Stimulated activated CD8-positive, alpha-beta memory T cell treated with anti-CD3 and anti-CD28 coated beads, Interleukin-12 subunit alpha, Interleukin-12 subunit beta, amount 100 ng/mL, for 4 hours (primary cell): ENCODE data around the gene RXRB.

Experiments
- DNase-seq: peaks from one replicate; pipeline ENCODE4 v3.0.0-alpha.2; 2020; ENCODE audit warnings: low read depth

RXRB gene

DNA sequence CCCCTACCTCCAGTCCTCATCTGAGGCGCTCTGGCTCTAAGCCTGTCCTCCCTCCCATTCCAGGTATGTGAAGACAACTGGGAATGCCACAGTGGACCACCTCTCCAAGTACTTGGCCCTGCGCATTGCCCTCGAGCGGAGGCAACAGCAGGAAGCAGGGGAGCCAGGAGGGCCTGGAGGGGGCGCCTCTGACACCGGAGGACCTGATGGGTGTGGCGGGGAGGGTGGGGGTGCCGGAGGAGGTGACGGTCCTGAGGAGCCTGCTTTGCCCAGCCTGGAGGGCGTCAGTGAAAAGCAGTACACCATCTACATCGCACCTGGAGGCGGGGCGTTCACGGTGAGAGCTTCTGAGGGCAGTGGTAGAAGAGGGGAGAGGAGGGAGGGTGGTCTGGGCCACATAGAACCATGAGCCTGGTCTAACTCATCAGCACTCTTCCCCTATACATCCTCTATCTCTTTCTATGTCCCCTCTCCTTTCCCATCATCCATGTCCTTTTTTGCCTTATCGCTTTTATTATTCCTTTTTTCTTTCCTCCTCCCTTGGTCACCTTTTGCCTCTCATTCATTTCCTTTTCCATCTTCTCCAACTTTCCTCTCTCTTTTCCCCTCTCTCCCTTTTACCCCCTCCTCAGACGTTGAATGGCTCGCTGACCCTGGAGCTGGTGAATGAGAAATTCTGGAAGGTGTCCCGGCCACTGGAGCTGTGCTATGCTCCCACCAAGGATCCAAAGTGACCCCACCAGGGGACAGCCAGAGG lies 11.4 kb upstream of the RXRB start:
- DNase-seq = no peak

DNA sequence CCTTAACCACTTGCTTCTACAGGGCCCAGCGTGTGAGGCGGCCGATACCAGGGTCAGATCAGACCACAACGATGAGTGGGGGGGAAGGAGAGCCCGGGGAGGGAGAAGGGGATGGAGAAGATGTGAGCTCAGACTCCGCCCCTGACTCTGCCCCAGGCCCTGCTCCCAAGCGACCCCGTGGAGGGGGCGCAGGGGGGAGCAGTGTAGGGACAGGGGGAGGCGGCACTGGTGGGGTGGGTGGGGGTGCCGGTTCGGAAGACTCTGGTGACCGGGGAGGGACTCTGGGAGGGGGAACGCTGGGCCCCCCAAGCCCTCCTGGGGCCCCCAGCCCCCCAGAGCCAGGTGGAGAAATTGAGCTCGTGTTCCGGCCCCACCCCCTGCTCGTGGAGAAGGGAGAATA lies 10.7 kb upstream of the RXRB start:
- no peak for DNase-seq

DNA sequence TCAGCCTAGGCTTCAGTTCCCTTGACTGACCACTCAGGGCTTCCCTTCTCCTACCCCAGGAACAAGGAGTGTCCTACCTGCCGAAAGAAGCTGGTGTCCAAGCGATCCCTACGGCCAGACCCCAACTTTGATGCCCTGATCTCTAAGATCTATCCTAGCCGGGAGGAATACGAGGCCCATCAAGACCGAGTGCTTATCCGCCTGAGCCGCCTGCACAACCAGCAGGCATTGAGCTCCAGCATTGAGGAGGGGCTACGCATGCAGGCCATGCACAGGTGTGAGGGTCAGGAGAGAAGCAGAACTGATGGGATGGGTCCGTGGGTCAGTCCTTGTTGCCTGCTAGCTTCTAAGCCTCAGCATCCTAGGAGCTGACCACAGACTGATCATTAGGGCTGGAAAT lies 9.4 kb upstream of the RXRB start:
- DNase-seq = no peak

DNA sequence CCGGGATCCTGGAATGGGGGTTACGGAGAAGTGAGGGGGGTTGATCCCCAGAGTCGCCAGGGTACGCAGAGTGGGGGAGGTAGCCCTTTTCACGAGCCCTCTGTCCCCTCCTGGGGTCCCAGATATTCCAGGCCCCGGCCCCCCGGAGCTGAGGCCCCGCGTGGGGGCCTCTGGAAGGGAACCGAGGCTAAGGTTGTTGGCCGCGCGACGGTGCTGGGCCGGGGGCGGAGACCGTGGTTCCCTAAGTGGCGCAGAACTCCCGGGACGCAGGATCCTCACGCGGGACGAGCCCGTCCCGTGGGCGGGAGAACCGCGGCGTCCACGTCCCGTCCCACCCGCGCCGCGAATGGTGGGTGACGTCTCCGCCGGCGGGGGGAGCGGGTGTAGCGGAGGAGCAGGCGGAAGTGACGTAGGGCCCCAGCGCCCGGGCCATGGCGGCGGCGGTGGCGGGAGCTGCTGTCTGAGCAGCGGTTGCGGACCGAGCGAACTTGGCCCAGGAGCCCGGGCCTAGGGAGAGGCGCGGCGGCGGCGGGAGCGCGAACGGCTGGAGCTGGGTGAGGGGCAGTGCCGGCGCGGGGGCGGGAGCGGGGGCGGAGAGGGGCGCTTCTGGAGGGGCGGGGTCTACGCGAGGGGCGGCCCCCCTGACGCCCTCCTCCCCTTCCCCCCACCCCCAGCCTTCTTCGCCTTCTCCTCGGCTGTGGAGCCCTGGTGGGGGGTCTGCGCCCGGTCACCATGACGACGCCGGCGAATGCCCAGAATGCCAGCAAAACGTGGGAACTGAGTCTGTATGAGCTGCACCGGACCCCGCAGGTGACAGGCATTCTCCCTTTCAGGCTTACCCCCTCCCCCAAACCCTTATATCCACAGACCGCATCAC lies 7.9 kb upstream of the RXRB start, which contains the start of gene RING1:
RING1 (plus strand) TSS at position 410 of the 877 bp plus-strand sequence; CDS start at position 733, 323 bp downstream.
- DNase-seq = peak; percentile 83

DNA sequence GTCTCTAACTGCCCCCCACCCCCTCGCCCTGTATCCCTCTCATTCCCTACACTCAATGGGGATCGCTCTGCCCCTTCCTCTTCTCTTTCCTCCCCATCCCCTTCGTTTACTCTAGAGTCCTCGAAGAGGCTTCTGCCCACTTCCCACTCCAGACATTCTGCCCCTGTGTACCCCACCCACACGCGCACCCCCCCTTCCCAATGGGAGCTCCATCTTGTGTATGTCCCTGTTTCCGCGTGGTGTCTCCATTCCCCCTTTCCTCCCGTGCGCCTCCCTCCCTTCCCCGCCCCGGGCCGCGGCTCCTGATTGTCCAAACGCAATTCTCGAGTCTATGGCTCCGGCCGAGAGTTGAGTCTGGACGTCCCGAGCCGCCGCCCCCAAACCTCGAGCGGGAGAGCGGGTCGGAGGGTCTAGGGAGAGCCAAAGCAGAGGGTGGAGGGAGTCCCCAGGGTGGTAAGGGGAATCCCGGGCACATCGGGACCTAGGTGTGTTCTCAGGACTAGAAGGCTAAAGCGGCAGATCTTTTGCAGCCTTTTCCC lies 7.2 kb upstream of the RXRB start:
- no peak for DNase-seq

DNA sequence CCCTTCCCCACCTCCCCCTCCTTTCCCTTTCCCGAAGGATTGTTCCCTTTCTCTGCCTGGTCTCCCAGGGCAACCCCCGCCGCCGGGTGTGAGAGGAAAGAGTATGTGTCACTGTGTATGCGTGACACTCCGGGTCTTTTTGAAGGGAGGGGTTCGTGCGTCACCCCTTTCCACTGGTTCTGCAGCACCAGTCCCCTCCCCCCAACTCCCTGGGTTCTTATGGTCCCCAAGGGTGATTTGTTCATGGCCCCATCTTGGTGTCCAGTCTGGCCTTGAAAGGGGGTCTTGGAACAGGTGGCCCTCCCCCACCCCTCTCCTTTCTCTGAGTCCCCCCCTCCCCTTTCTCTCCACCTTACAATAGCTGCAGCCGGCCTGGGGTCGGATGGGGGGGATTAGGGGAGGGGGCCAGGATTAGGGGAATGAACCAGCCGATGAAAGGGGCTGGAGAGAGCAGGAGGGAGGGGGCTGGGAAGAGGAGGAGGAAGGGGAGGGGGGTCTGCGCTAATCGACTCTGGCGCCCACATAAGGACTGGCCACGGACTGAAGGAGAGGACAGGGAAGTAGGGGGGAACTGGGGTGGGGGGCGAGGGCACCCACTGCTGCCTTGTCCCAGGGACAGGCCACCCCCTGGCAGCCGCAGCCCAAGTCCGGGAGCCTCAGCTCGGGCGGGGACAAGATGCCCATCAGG lies 6.5 kb upstream of the RXRB start:
- no peak for DNase-seq

DNA sequence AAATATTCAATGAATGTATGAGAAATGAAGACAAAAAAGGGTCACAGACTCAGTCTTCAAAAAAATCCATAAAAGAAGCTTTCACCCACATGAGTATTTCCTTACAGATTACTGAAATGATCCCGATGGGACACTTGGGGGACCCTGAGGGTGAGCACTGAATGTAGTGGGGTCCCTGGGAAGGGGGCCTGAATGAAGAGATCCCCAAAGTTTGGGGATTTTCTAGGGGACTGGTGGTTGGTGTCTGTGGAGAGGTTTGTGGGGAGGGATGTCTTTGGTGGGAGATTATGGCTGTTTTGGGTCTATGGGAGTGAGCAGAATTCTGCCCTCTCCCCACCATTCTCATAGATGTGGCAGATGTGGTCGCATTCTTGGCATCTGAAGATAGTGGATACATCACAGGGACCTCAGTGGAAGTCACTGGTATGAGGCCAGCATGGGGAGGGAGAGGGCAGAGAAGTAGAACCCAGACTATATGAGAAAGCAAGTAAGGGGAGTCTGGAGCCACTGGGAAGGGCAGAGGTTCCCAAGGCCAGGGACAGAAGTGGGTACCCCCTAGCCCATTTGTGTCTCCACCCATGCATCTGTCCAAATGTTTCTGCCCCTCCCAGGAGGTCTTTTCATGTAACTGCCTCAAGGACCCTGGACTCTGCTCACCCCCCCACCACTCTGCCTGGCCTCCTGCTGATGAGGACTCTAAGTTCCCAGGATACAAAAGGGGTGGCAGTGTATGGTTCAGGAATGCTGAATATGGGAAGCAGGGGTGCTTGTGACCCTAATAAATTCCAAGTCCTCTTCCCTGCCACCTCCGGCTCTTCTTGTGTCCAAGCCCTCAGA lies 5.8 kb upstream of the RXRB start:
- DNase-seq = no peak

DNA sequence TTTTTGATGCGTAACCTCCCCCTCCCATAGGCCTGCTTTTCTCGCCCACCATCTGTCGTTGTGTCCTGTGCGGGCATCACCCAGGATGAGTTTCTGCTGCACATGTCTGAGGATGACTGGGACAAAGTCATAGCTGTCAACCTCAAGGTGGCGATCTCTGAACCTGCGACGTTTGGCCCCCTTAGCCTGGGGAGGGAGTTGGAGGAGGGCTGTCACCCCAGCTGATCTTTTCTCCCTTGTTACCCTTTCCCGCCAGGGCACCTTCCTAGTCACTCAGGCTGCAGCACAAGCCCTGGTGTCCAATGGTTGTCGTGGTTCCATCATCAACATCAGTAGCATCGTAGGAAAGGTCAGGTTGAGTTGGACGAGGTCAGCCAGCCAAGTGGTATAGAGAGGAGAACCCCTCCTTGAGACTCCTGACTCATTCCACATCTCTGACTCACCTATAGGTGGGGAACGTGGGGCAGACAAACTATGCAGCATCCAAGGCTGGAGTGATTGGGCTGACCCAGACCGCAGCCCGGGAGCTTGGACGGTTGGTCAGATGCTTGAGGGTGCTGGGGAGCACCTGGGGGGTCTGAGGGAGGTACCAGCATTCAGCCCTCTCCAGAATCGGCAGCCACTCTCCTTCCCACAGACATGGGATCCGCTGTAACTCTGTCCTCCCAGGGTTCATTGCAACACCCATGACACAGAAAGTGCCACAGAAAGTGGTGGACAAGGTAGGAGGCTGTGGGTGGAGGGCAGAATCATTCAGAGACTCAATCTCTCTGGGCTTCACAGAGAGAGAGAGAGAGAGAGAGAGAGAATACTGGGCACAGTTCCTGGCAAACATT lies 4.9 kb upstream of the RXRB start:
- no peak for DNase-seq

DNA sequence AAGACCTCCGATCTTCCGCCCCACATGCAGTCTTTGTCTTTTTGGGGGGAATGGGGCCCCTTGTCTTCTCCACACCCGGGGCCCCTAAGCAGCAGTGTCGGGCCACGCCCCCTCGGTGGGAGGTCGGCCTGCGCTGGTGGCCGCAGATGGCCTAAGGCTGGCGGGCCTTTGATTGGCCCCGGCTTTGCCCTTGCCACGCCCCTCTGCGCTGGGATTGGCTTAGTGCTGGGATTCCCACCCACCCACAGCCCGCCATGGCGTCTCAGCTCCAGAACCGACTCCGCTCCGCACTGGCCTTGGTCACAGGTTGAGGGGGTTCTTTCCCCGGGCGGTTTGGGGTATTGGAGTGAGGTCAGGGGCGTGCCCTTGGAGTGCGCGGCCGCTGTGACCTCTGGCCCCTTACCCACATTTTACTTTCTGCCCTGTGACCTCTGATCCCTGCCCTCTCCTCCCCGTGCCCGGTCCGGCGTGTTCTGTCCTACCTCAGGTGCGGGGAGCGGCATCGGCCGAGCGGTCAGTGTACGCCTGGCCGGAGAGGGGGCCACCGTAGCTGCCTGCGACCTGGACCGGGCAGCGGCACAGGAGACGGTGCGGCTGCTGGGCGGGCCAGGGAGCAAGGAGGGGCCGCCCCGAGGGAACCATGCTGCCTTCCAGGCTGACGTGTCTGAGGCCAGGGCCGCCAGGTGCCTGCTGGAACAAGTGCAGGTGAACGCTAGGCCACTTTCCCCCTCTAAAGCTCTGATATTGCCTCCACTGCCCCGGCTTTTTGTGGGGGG lies 4.1 kb upstream of the RXRB start, which contains the start of gene HSD17B8:
HSD17B8 (plus strand) TSS at position 241 of the 776 bp plus-strand sequence; CDS start at position 255, 14 bp downstream.
- peak; percentile 84 for DNase-seq

DNA sequence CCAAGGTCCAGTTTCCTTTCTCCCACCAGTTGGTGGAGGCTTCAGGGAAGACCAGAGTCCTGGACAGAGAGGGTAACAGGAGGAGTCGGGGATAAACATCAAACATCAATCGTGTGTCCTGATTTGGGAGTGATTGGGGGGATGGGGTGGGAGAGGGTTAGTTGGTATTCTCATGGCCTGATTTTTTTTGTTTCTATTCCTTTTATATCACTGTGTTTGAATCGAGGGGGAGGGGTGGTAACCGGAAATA lies 3.6 kb upstream of the RXRB start:
- no peak for DNase-seq

DNA sequence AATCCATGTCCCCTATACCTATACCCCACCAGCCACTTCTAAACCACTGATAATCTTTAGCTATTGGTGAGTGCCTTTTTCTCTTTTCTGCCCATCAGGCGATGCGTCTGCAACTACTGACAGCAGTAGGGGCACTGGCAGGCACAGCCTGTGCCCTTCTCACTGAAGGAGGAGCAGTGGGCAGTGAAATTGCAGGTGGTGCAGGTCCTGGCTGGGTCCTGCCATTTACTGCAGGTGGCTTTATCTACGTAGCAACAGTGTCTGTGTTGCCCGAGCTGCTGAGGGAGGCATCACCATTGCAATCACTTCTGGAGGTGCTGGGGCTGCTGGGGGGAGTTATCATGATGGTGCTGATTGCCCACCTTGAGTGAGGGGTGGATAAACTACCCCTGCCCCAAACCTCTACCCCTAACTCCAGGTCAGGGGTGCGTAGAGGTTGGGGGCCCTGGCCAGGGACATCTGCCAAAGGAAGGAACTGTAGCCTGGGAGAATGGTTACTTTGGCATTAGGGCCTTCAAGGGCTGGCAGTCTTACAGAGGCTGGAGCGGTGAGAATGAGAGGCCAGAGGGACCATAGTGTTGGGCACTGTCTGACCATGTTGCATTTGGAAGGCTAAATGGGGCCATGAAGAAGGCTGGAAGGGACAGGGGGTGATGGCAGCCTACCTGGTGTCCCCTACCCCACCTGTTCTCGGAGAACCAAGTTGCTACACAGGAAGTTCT lies 3.1 kb upstream of the RXRB start:
- no peak for DNase-seq

DNA sequence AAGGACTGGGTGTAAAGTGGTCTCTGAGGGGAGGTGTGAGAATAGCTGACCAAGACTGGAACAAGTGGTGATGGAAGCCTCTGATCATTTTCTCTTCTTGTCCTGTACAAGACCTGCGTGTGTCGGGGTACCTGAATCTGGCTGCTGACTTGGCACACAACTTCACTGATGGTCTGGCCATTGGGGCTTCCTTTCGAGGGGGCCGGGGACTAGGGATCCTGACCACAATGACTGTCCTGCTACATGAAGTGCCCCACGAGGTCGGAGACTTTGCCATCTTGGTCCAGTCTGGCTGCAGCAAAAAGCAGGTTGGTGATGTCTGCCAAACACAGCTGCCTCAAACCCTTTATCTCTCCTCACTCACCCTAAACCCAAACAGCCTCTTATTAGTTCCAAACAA lies 2.3 kb upstream of the RXRB start:
- DNase-seq = no peak

DNA sequence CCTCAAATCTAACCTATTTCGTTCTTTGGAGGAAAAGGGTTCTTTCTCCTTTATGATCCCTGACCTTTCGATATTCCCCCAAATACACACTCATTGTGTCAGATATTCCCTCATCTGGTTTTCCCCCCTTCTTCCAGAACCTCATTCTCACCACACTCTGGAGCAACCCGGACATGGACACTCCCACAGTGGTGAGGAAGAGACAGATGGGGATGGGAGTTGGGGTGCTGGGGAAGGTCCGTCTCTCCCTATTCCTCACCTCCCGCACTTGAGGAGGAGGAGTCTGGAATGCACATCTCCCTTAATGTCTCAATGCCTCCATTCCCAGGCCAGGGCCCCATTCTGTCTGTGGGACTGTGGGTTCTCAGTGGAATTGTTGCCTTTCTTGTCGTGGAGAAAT lies 1.5 kb upstream of the RXRB start:
- DNase-seq = no peak

DNA sequence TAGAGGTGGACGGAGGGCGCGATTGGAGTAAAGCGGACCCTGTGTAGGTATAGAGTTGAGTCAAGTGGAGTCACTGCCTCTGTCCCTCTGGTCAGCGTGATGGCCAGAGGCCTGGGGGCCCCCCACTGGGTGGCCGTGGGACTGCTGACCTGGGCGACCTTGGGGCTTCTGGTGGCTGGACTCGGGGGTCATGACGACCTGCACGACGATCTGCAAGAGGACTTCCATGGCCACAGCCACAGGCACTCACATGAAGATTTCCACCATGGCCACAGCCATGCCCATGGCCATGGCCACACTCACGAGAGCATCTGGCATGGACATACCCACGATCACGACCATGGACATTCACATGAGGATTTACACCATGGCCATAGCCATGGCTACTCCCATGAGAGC lies 681 bp upstream of the RXRB start:
- no peak for DNase-seq

DNA sequence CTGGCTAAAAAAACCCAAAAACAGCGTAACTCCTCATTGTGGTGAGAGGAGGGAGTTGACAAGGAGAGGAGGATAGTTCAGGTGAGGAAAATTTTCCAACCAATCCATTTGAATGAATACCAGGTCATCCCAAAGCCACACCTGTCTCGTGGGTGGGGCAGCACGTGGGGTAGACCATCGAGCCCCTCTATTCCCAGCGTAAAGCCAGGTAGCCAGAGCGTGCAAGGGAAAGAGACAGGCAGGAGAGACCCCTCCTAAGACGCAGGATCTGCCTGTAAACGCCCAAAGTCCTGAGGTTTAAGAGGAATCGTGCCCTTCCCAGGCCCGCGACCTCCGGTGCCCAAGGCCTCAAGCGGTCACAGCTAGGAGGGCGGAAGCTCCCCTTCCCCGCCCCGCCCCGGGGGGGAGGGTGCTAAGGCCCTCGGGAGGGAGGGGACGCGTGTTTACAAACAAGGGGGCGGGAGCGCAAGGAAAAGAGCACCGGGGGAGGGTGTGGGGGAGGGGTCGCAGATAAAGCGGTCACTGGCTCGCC lies 712 bp downstream of the RXRB start:
- DNase-seq = peak; percentile 48

DNA sequence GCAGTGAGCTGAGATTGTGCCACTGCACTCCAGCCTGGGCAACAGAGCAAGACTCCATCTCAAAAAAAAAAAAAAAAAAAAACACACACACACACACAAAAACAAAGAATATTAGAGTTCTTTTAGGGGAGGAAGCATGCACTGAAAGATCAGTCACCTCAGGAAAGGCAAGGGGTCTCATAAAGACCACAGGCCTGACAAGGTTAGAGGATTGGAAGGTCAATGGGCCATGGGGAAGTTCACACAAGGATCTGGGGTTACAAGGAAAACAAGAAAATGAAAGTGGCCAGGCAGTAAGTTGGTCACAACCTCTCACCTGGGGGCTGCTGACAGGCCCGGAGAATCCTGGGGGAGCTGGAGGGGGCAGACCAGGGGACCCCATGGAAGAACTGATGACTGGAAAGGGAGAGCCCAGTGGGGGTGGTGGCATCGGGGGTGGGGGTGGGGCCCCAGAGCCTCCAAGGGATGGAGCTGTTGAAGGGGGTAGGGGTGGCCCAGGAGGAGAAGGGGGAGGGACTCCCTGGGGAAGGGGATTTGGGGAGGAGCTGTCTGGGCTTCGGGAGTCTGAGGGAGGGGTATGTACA lies 1.5 kb downstream of the RXRB start:
- DNase-seq = no peak

DNA sequence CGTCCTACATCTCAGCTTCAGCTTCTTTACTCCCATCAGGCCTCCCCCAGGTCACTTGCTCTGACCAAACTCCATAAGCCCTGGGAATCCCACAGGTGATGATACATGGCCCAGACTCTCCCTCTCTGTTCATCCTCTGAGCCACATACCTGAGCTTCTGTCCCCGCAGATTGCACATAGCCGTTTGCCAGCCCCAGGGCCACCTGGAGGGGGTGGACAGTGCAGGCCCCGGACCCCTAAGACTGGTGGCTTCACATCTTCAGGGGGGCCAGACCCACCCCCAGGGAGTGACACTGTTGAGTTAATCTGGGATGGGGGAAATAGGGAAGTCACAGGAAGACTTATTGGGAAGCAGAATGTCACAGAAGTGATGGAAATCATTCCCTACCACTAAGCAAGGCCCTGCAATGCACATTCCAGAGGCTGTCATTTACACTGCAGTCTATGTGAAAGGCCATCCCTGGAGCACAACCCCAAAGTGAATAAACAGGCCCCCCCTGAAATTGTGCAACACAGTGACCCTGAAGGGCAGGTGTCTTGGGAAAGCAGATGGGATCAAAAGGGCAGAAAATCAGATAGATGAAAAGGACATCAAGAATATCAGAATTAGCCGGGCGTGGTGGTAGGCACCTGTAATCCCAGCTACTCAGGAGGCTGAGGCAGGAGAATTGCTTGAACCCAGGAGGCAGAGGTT lies 2.2 kb downstream of the RXRB start:
- no peak for DNase-seq

DNA sequence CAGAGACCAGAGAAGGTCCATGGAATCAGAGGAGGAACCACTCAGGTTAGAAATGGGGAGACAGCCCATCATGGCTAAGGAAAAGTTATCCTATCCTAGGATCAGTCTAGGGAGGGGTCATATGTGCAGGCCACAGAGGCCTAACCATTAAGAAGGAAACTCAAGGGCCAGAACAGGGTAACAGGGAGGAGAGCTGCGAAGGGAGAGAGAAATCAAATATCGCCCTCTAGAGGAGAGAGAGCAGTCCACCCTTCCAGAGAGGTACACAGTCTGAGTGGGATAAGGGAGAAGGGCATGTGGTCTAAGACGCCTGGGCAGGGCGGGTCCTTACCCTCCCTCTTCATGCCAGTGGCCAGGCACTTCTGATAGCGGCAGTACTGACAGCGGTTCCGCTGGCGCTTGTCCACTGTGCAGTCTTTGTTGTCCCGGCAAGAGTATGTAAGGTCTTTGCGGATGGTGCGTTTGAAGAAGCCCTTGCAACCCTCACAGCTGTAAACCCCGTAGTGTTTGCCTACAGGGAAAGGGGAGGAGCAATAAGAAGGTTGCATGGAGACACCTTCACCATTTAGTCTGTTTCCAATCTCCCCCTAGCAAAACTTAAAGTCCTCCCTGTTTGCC lies 2.9 kb downstream of the RXRB start:
- DNase-seq = no peak
